Lower leg skin (tissue), 4 donors: Measurements from ENCODE around the gene TJAP1. TPM values are rescaled to one million over a fixed set of nuclear protein-coding genes. Genes with fewer than 3 reads are reported as not detected.

Source experiments
- DNase-seq, 2 donors: peaks; one replicate each; pipeline ENCODE4 v3.0.0-alpha.2; 2019; ENCODE audit warnings: low spot score in 2 of 2
- H3K4me3 ChIP-seq: fragments of 200-600 bp; sonication (generic); 2 replicates; pipeline ENCODE4 v1.5.1; 2017; ENCODE audit warnings: mild to moderate bottlenecking, low read depth; ENCODE audit not compliant: poor library complexity, severe bottlenecking
- POLR2A ChIP-seq, 2 donors: fragments of 450-650 bp; IDR thresholded peaks; one replicate each; pipeline ENCODE4 v1.6.1; 2016 to 2017; ENCODE audit warnings: antibody characterized with exemption in 2 of 2, mild to moderate bottlenecking in 1 of 2, moderate library complexity in 1 of 2
- WGBS, 2 donors: methylation state at CpG; one replicate each; pipeline ENCODE4 v1.1.5; 2018; 5-methylcytosine and 5-hydroxymethylcytosine counted together
- intact Hi-C: fragments of 100-400 bp; cut with DNase I; formaldehyde crosslinking; loops from one replicate; pipeline ENCODE4 v1.15.0; 2023; ENCODE audit warnings: low total_unique reads
- total RNA-seq, 4 donors: library from RNA; depleted of rRNA; stranded (reverse); fragments of >200 nt; gene quantifications; one replicate each; pipeline ENCODE4 v1.1.0, GENCODE V29; 2016
- TF ChIP-seq, protein P1 (sequence below), 3 donors: fragments of 450-650 bp; IDR thresholded peaks; one replicate each; pipeline ENCODE4 v1.5.1; 2016; ENCODE audit warnings: antibody characterized with exemption in 3 of 3, mild to moderate bottlenecking in 3 of 3, moderate library complexity in 2 of 3

TJAP1 gene
- total RNA-seq, 4 donors from 2014 or later = 15.9 to 30.4 (median 23.8) TPM

DNA sequence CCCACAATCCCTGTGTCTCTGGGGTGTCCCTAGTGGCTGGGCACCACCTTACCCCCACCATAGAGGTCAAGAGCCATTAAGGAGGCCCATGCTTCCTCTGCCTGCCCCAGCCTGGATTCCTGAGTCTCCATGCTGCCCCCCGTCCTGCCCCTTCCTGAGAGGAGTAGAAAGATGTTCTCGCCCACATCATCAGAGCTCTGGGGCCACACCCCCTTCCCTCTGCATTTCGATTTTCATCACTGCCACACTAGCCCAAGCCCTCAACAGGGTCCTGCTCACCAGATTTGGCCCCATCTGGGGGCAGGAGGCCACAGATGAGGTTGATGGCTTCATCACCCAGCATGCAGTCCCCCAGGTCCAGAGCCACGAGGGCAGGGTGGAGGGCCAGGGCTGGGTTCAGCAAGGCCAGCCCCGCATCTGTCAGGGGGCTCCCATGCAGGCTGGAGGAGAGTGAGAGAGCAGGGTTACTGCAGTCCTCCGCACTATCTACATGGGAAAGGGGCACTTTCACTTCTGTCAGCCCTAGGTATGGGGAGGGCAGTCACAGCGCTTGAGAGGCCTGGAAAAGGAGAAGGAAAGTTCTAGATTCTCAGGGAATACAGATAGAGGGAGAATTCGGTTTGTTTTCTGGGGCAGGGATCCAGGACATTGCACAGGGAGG is 31.2 kb downstream of the TJAP1 start:
- TF ChIP-seq, protein P1, sequence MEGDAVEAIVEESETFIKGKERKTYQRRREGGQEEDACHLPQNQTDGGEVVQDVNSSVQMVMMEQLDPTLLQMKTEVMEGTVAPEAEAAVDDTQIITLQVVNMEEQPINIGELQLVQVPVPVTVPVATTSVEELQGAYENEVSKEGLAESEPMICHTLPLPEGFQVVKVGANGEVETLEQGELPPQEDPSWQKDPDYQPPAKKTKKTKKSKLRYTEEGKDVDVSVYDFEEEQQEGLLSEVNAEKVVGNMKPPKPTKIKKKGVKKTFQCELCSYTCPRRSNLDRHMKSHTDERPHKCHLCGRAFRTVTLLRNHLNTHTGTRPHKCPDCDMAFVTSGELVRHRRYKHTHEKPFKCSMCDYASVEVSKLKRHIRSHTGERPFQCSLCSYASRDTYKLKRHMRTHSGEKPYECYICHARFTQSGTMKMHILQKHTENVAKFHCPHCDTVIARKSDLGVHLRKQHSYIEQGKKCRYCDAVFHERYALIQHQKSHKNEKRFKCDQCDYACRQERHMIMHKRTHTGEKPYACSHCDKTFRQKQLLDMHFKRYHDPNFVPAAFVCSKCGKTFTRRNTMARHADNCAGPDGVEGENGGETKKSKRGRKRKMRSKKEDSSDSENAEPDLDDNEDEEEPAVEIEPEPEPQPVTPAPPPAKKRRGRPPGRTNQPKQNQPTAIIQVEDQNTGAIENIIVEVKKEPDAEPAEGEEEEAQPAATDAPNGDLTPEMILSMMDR (IDR thresholded peaks at IDR 0.05) = no peak
- TF ChIP-seq POLR2A (IDR thresholded peaks at IDR 0.05) = no peak
- DNase-seq = no peak
- H3K4me3 ChIP-seq = no peak overlapping the region
- WGBS, 2 donors = 59 to 67% methylated on average over 8 of the region's 8 CpGs
- intact Hi-C loops = loop anchor here (5.0 to 10.0 kb wide), 3 partner anchors 56 to 246 kb away; no protein-coding TSS in a partner anchor

DNA sequence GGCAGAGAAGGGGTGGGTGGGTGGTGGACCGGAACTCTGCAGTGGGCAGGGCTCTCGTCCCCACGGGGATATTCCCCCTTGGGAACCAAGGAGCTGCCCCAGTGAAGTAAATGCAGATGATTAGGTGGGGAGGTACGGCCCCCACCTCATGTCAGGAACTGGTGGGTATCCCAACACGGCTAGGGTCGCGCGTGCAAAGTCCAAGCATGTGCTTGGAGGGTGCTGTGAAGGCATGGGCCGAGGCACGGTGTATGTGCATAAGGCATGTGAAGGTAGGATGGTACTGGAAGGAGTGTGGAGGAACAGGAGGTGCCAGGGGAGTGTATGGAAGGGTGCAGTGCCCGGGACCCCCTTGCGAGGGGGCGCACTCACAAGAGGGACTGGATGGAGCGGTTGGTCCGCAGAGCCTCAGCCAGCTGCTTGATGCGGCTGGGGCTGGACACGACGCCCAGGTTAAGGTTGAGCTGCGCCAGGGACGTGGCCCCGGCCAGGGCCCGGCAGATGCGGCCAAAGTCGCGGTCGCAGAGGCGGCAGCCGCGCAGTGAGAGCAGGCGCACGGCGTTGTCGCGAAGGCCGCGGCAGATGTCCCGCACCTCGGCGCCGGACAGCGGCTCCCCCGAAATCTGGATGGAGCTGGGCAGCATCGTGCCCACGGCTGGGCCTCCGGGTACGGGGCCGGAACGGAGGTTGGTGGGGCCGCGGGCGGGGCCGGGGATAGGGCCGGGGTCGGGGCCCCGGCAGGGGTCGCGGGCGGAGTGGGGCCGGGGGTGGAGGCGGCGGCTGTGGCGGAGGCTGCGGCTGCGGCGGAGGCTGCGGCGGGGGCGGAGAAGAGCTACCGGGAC is 32.0 kb downstream of the TJAP1 start:
- intact Hi-C loops = loop anchor here (5.0 to 10.0 kb wide), 3 partner anchors 57 to 247 kb away; no protein-coding TSS in a partner anchor
- 10 to 19% methylated on average over 36 to 68 of the region's 69 CpGs for WGBS, 2 donors
- H3K4me3 ChIP-seq = peak overlapping the region; percentile 31
- DNase-seq = no peak
- no peak for TF ChIP-seq POLR2A (IDR thresholded peaks at IDR 0.05)
- TF ChIP-seq, protein P1 (IDR thresholded peaks at IDR 0.05) = no peak

DNA sequence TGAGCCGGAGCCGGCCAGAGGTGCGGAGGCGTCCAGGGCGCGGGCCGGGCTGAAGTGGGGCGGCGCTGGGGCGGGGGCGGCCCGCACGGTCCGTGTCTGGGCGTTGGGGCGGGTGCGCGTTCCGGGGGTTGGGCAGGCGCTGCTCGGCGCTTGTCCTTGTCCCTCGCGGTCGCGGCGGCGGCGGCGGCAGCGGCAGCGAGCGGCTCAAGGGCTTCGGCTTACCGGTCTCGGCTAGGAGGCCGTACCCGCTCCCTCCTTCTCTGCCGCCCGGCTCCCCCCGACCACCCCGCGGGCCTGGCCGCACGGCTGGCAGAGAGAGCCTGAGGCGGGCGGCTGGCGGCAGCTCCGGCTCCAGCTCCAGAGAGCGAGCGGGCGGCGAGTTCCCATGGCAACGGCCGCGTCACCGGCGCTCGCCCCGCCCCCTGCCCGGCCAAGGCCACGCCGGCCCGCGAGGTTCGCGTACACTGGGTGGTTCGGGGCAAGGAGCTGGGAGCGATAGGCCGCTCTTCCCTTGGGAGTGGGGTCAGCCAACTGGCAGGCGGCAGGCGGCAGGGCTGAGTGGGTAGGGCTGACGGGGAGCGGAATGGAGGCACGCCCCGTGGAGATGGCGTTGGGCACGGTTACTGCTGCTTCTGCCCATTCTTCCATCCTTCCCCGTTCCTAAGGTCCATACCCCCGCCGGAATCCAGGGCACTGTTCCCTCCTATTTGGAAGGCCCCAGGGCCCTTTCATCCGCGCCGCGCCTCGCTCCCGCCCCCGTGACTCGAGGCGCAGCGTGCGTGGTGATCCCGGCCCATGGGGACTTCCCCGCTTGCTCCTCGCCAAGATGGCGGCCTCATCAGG is 32.8 kb downstream of the TJAP1 start, which contains the start of gene LRRC73:
LRRC73 (minus strand) TSS at position 363 of the 843 bp plus-strand sequence. CDS start 561 bp downstream, outside the sequence.
- TF ChIP-seq POLR2A (IDR thresholded peaks at IDR 0.05) = no peak
- TF ChIP-seq, protein P1 (IDR thresholded peaks at IDR 0.05) = no peak
- peak within 1 kb of the TSS; percentile 31 for H3K4me3 ChIP-seq
- WGBS, 2 donors = 2 to 7% methylated on average over 39 to 70 of the region's 96 CpGs
- intact Hi-C loops = loop anchor here (5.0 to 10.0 kb wide), 3 partner anchors 58 to 248 kb away; no protein-coding TSS in a partner anchor
- DNase-seq = peak; percentile 71 to 96

DNA sequence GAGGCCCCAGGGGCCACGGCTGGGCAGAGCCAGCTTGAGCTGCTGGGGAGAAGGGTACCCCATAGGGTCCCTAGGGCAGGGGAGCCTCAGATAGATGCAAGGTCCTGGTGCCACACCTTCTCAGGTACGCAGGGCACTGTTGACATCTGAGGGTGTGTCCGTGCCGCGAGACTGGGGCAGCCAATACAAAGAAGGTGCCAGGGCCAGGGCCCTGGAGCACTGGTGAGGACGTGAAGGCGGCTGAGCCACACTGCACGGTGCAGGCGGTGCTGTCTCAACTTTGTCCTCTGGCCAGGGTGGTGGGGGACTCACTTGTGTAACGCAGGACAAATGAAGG is 33.4 kb downstream of the TJAP1 start:
- DNase-seq = no peak
- 53 to 66% methylated on average over 9 to 10 of the region's 10 CpGs for WGBS, 2 donors

More for the DNA sequence above, 33.4 kb downstream of the TJAP1 start:
- TF ChIP-seq POLR2A (IDR thresholded peaks at IDR 0.05) = no peak
- TF ChIP-seq, protein P1 (IDR thresholded peaks at IDR 0.05) = no peak
- no peak overlapping the region for H3K4me3 ChIP-seq
- intact Hi-C loops = no loop called here
